ENCODE data around the gene CNTN4. TPM values are rescaled to one million over a fixed set of nuclear protein-coding genes. Genes with fewer than 3 reads are reported as not detected.

Gene CNTN4
- total and polyA plus RNA-seq, 2 donors (not counting 3 experiments of a cell fraction or from before 2014, with no cell fraction given) = not detected

DNA sequence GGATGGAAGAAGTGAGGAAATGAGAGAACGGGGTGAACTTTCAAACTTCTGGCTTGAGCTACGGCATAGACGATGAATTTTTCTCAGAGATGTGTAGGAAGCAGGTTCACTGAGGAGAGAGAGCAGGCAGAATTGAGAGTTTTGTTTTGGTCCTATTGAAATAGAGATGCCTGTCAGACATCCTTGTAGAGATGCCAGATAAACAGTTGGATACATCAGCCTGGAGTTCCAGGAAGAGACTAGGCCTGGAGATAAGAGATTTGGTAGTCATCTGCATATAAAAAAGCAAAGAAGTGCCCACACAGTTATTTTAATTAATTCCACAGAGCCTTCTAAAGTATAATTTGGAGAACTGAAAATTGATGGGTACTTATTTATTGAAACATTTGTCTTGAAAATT, 515.9 kb downstream of the CNTN4 start:
- Histone ChIP-seq H3K27ac (ENCODE audit: insufficient read depth, low read depth, low read length) (no peak overlapping the region), H3K9ac (replicated peaks; ENCODE audit: extremely low read depth, insufficient read depth, low read length) (no peak overlapping the region), H3K79me2 (ENCODE audit: control insufficient read depth, insufficient read depth, low read length) (no peaks in the 10 kb centered on the region), H4K20me1 (replicated peaks; ENCODE audit: control insufficient read depth, extremely low read depth, insufficient read depth, low read length) (no peaks in the 10 kb centered on the region), H2AFZ (ENCODE audit: low read depth, low read length) (no peak overlapping the region), H3K9me1 (replicated peaks; ENCODE audit: control insufficient read depth, extremely low read depth, insufficient read depth, low read length) (no peaks in the 10 kb centered on the region), H3K4me1 (ENCODE audit: control insufficient read depth, extremely low read depth, insufficient read depth, low read length) (no peaks in the 10 kb centered on the region), H3K9me3 (replicated peaks; ENCODE audit: control insufficient read depth, insufficient read depth, low read length) (peaks cover 2% of the 10 kb centered on the region), H3K36me3 (ENCODE audit: control insufficient read depth in 2 of 2, extremely low read depth in 1 of 2, insufficient read depth in 2 of 2, low read length in 2 of 2) (no peaks in the 10 kb centered on the region), H3K4me3 (replicated peaks in 1 of 3; ENCODE audit: insufficient read depth in 1 of 3, low read depth in 1 of 3, low read length in 3 of 3) (no peak overlapping the region), H3K4me2 (ENCODE audit: insufficient read depth, low read length) (no peak overlapping the region), H3K27me3 (ENCODE audit: control insufficient read depth in 2 of 2, insufficient read depth in 2 of 2, low read length in 2 of 2) (no peaks in the 10 kb centered on the region)
- ChIA-PET CTCF (no interaction called here), POLR2A (no interaction called here)
- intact Hi-C loops (cut with micrococcal nuclease) = no loop called here
- FAIRE-seq (no peak), DNase-seq (ENCODE audit: low read depth, low spot score) (no peak)
- dilution Hi-C loops (cut with MboI; ENCODE audit: extremely low pct_ligation_motif_present, low sequenced_read_pairs) = no loop called here
- TF ChIP-seq EZH2 (IDR thresholded peaks at IDR 0.05; ENCODE audit: borderline replicate concordance, low read depth, low read length, severe bottlenecking) = no peak
- no TSS peak for BruUV-seq (replicated peaks)

DNA sequence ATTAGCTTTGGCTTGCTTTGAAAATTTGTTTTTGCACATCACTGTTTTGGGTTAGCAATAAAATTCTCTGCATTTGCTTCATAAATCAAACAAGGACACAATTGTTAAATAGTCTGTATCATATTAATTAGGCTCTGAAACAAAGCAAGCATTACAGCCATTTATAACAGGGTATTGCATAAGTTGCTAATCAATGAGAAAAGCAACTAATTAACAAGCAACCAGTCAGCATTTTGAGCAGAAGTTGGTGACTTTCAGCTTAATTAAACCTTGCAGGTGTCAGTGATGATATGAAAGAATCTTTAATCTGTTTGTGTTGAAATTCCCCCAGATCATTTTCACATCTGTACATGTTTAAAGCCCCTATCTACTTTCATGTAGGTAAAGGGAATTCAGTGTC, 516.4 kb downstream of the CNTN4 start:
- TF ChIP-seq, protein P1, sequence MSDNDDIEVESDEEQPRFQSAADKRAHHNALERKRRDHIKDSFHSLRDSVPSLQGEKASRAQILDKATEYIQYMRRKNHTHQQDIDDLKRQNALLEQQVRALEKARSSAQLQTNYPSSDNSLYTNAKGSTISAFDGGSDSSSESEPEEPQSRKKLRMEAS (IDR thresholded peaks at IDR 0.05; ENCODE audit: insufficient read depth, insufficient read length) = no peak
- TF ChIP-seq MYC (IDR thresholded peaks at IDR 0.05; ENCODE audit: low read depth, low read length) (no peak), EZH2 (IDR thresholded peaks at IDR 0.05; ENCODE audit: borderline replicate concordance, low read depth, low read length, severe bottlenecking) (no peak), JUN (IDR thresholded peaks at IDR 0.05; ENCODE audit: borderline replicate concordance, insufficient read depth, insufficient read length, low read depth) (no peak), POLR2A (IDR thresholded peaks at IDR 0.05; ENCODE audit: low read depth, low read length) (no peak), GATA2 (IDR thresholded peaks at IDR 0.05; ENCODE audit: insufficient read depth, insufficient read length, low read depth, low read length) (no peak), FOS (IDR thresholded peaks at IDR 0.05; ENCODE audit: borderline replicate concordance, insufficient read depth, low read length) (no peak), POLR2AphosphoS5 (IDR thresholded peaks at IDR 0.05; ENCODE audit: insufficient read depth, low read depth, low read length) (no peak)
- TF ChIP-seq, protein P2, sequence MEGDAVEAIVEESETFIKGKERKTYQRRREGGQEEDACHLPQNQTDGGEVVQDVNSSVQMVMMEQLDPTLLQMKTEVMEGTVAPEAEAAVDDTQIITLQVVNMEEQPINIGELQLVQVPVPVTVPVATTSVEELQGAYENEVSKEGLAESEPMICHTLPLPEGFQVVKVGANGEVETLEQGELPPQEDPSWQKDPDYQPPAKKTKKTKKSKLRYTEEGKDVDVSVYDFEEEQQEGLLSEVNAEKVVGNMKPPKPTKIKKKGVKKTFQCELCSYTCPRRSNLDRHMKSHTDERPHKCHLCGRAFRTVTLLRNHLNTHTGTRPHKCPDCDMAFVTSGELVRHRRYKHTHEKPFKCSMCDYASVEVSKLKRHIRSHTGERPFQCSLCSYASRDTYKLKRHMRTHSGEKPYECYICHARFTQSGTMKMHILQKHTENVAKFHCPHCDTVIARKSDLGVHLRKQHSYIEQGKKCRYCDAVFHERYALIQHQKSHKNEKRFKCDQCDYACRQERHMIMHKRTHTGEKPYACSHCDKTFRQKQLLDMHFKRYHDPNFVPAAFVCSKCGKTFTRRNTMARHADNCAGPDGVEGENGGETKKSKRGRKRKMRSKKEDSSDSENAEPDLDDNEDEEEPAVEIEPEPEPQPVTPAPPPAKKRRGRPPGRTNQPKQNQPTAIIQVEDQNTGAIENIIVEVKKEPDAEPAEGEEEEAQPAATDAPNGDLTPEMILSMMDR (IDR thresholded peaks at IDR 0.05; ENCODE audit: extremely low read depth in 1 of 2, insufficient read depth in 1 of 2, low read depth in 1 of 2, low read length in 2 of 2) = no peak
- H3K27ac ChIP-seq (ENCODE audit: insufficient read depth, low read depth, low read length) = no peak overlapping the region
- H3K27me3 ChIP-seq (ENCODE audit: control insufficient read depth in 2 of 2, insufficient read depth in 2 of 2, low read length in 2 of 2) = no peaks in the 10 kb centered on the region
- no peaks in the 10 kb centered on the region for H3K36me3 ChIP-seq (ENCODE audit: control insufficient read depth in 2 of 2, extremely low read depth in 1 of 2, insufficient read depth in 2 of 2, low read length in 2 of 2)
- H2AFZ ChIP-seq (ENCODE audit: low read depth, low read length) = no peak overlapping the region
- H3K9me1 ChIP-seq (replicated peaks; ENCODE audit: control insufficient read depth, extremely low read depth, insufficient read depth, low read length) = no peaks in the 10 kb centered on the region
- H3K4me2 ChIP-seq (ENCODE audit: insufficient read depth, low read length) = no peak overlapping the region
- ChIA-PET POLR2A (no interaction called here), CTCF (no interaction called here)
- intact Hi-C loops (cut with micrococcal nuclease) (no loop called here), dilution Hi-C loops (cut with MboI; ENCODE audit: extremely low pct_ligation_motif_present, low sequenced_read_pairs) (no loop called here)
- peaks cover 2% of the 10 kb centered on the region for H3K9me3 ChIP-seq (replicated peaks; ENCODE audit: control insufficient read depth, insufficient read depth, low read length)
- no peak overlapping the region for H3K9ac ChIP-seq (replicated peaks; ENCODE audit: extremely low read depth, insufficient read depth, low read length)
- H4K20me1 ChIP-seq (replicated peaks; ENCODE audit: control insufficient read depth, extremely low read depth, insufficient read depth, low read length) = no peaks in the 10 kb centered on the region
- DNase-seq (ENCODE audit: low read depth, low spot score) (no peak), FAIRE-seq (no peak)
- no TSS peak for BruUV-seq (replicated peaks)
- H3K79me2 ChIP-seq (ENCODE audit: control insufficient read depth, insufficient read depth, low read length) = no peaks in the 10 kb centered on the region
- no peaks in the 10 kb centered on the region for H3K4me1 ChIP-seq (ENCODE audit: control insufficient read depth, extremely low read depth, insufficient read depth, low read length)
- H3K4me3 ChIP-seq (replicated peaks in 1 of 3; ENCODE audit: insufficient read depth in 1 of 3, low read depth in 1 of 3, low read length in 3 of 3) = no peak overlapping the region

Measured in endothelial cell of umbilical vein (primary cell).